Cardiac muscle cell (in vitro differentiated cells and primary cell): Measurements from ENCODE around the gene PLXNA2. TPM values are rescaled to one million over a fixed set of nuclear protein-coding genes. Genes with fewer than 3 reads are reported as not detected.
A peak's percentile ranks its signal among the peaks of the same experiment; 100 is the strongest.

Experiments used
- DNase-seq, 2 donors: peaks; one replicate each; pipeline versions ENCODE4 v3.0.0 to v3.0.0-alpha.2; 2010 to 2017; ENCODE audit warnings: low read depth in 1 of 2, low spot score in 1 of 2
- H3K27ac ChIP-seq: fragments of 200-600 bp; sonication (generic); 2 replicates; pipeline ENCODE4 v1.5.1; 2016
- H3K27me3 ChIP-seq: fragments of 200-600 bp; sonication (generic); 2 replicates; pipeline ENCODE4 v1.6.0; 2016; ENCODE audit warnings: control low read depth
- H3K36me3 ChIP-seq: fragments of 200-600 bp; sonication (generic); 2 replicates; pipeline ENCODE4 v1.5.1; 2016; ENCODE audit warnings: control low read depth
- H3K4me1 ChIP-seq: fragments of 200-600 bp; sonication (generic); 2 replicates; pipeline ENCODE4 v1.8.1; 2017; ENCODE audit warnings: low read depth, mild to moderate bottlenecking, mixed run types
- H3K4me3 ChIP-seq: fragments of 200-600 bp; sonication (generic); 2 replicates; pipeline ENCODE4 v1.5.1; 2016; ENCODE audit warnings: mild to moderate bottlenecking
- H3K9me3 ChIP-seq: fragments of 200-600 bp; sonication (generic); 2 replicates; pipeline ENCODE4 v1.5.1; 2017; ENCODE audit warnings: low read depth, mild to moderate bottlenecking, control low read depth
- CTCF ChIP-seq: IDR thresholded peaks from 2 replicates; pipeline ENCODE4 v1.5.1; 2012; ENCODE audit warnings: low read depth, mild to moderate bottlenecking, low read length
- polyA plus RNA-seq: library from polyadenylated mRNA; unstranded; fragments of >200 nt; fragmentation: Nextera tagmentation; extraction: Ambion mirVana; gene quantifications from 2 replicates; pipeline ENCODE4 v1.2.1, GENCODE V29; 2016
- total RNA-seq: library from RNA; depleted of rRNA; stranded (reverse); fragments of >200 nt; gene quantifications from 2 replicates; pipeline ENCODE4 v1.2.3, GENCODE V29; 2016

Gene PLXNA2
- total and polyA plus RNA-seq, 2 experiments from 2014 or later: 23.2 to 55.3 TPM

- Histone ChIP-seq H3K36me3 (no peaks in the 10 kb centered on the region), H3K9me3 (no peaks in the 10 kb centered on the region), H3K27ac (no peak overlapping the region), H3K27me3 (peaks cover 3% of the 10 kb centered on the region), H3K4me3 (no peak overlapping the region), H3K4me1 (peaks cover 13% of the 10 kb centered on the region)
- DNase-seq: no peak
- no peak for TF ChIP-seq CTCF
These were observed 90.1 kb downstream of the PLXNA2 start for GRCh38 chr1:208154040-208154439.

- no peaks in the 10 kb centered on the region for H3K36me3 ChIP-seq
- H3K4me1 ChIP-seq: peaks cover 11% of the 10 kb centered on the region
- no peak overlapping the region for H3K4me3 ChIP-seq
- no peak for TF ChIP-seq CTCF
- DNase-seq: no peak
- peaks cover 3% of the 10 kb centered on the region for H3K27me3 ChIP-seq
- no peak overlapping the region for H3K27ac ChIP-seq
- H3K9me3 ChIP-seq: no peaks in the 10 kb centered on the region
These were observed 90.8 kb downstream of the PLXNA2 start for GRCh38 chr1:208153386-208153785.

- TF ChIP-seq CTCF: no peak
- DNase-seq: no peak
- Histone ChIP-seq H3K4me1 (peaks cover 11% of the 10 kb centered on the region), H3K27me3 (peaks cover under 1% of the 10 kb centered on the region), H3K9me3 (no peaks in the 10 kb centered on the region), H3K27ac (no peak overlapping the region), H3K4me3 (no peak overlapping the region), H3K36me3 (no peaks in the 10 kb centered on the region)
These were observed 92.2 kb downstream of the PLXNA2 start for GRCh38 chr1:208151728-208152598.

GRCh38 chr1:208150833-208151458, 93.2 kb downstream of the PLXNA2 start:
- DNase-seq: no peak
- TF ChIP-seq CTCF: no peak

GRCh38 chr1:208149776-208150514, 94.2 kb downstream of the PLXNA2 start:
- Histone ChIP-seq H3K27me3 (no peaks in the 10 kb centered on the region), H3K4me3 (no peak overlapping the region), H3K9me3 (no peaks in the 10 kb centered on the region), H3K36me3 (no peaks in the 10 kb centered on the region), H3K27ac (no peak overlapping the region), H3K4me1 (peaks cover 11% of the 10 kb centered on the region)
- TF ChIP-seq CTCF: no peak
- DNase-seq: peak in 1 of 2 donors; percentile 40

More at GRCh38 chr1:208150833-208151458, 93.2 kb downstream of the PLXNA2 start:
- no peak overlapping the region for H3K4me3 ChIP-seq
- no peak overlapping the region for H3K27ac ChIP-seq
- no peaks in the 10 kb centered on the region for H3K9me3 ChIP-seq
- H3K36me3 ChIP-seq: no peaks in the 10 kb centered on the region
- H3K4me1 ChIP-seq: peaks cover 11% of the 10 kb centered on the region
- H3K27me3 ChIP-seq: no peaks in the 10 kb centered on the region
